HG03097 (cell line): ENCODE measurements around the gene GNLY.

Source experiments
- ATAC-seq: cut with Tn5 transposase; IDR thresholded peaks from one replicate; pipeline ENCODE4 v1.9.1; 2021; ENCODE audit not compliant: unreplicated experiment, low FRiP score

The GNLY gene

GRCh38 chr2:85681372-85681763, 12.8 kb upstream of the GNLY start:
- no peak for ATAC-seq

- no peak for ATAC-seq
Measured at GRCh38 chr2:85681776-85682175, 12.4 kb upstream of the GNLY start.

GRCh38 chr2:85682378-85682777, 11.8 kb upstream of the GNLY start:
- no peak for ATAC-seq

- no peak for ATAC-seq
Measured at GRCh38 chr2:85684380-85684779, 9.8 kb upstream of the GNLY start.

- ATAC-seq, result no peak
Measured at GRCh38 chr2:85684806-85685205, 9.4 kb upstream of the GNLY start.

GRCh38 chr2:85690932-85691331, 3.2 kb upstream of the GNLY start:
- no peak for ATAC-seq

GRCh38 chr2:85692039-85692645, 2.0 kb upstream of the GNLY start:
- ATAC-seq, result no peak

- no peak for ATAC-seq
Measured at GRCh38 chr2:85695121-85695520, 963 bp downstream of the GNLY start.

GRCh38 chr2:85695691-85696668, 1.8 kb downstream of the GNLY start:
- ATAC-seq, result no peak

- ATAC-seq, result no peak
Measured at GRCh38 chr2:85697096-85697495, 2.9 kb downstream of the GNLY start.

GRCh38 chr2:85697716-85698115, 3.6 kb downstream of the GNLY start:
- no peak for ATAC-seq

- ATAC-seq, result no peak
Measured at GRCh38 chr2:85698184-85698879, 4.2 kb downstream of the GNLY start.

GRCh38 chr2:85698880-85699254, 4.7 kb downstream of the GNLY start:
- ATAC-seq, result no peak

GRCh38 chr2:85699325-85699724, 5.2 kb downstream of the GNLY start:
- no peak for ATAC-seq

GRCh38 chr2:85702172-85702571, 8.0 kb downstream of the GNLY start:
- no peak for ATAC-seq

GRCh38 chr2:85702800-85703199, 8.6 kb downstream of the GNLY start:
- no peak for ATAC-seq

- no peak for ATAC-seq
Measured at GRCh38 chr2:85703329-85703728, 9.2 kb downstream of the GNLY start.

GRCh38 chr2:85704038-85704437, 9.9 kb downstream of the GNLY start:
- no peak for ATAC-seq

- no peak for ATAC-seq
Measured at GRCh38 chr2:85704800-85705679, 10.9 kb downstream of the GNLY start.

GRCh38 chr2:85705680-85706039, 11.5 kb downstream of the GNLY start:
- no peak for ATAC-seq

- no peak for ATAC-seq
Measured at GRCh38 chr2:85706063-85706462, 11.9 kb downstream of the GNLY start.
